ENCODE results near the gene FAM161B. TPM values are rescaled to one million over a fixed set of nuclear protein-coding genes. Genes with fewer than 3 reads are reported as not detected.
A peak's percentile ranks its signal among the peaks of the same experiment; 100 is the strongest.

The FAM161B gene
- total RNA-seq, 2 donors from 2014 or later: 2.3 to 3.2 TPM

DNA sequence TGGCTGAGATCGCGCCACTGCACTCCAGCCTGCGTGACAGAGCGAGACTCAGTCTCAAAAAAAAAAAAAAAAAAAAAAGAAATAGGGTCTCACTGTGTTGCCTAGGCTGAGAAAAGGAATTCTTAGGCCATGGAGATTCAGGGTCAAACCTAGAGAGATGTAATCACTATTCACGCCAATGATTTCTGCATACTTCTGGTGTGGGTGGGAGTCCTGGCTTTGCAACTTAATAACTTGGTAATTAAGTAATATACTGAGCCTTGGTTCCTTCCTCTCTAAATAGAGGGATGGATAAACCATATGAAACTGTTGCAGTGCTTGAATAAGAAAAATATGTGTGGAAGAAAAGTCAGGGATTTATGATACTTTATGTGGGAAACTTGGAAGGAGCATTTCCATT, 60.5 kb downstream of the FAM161B start:
- DNase-seq (ENCODE audit: low spot score): no peak

DNA sequence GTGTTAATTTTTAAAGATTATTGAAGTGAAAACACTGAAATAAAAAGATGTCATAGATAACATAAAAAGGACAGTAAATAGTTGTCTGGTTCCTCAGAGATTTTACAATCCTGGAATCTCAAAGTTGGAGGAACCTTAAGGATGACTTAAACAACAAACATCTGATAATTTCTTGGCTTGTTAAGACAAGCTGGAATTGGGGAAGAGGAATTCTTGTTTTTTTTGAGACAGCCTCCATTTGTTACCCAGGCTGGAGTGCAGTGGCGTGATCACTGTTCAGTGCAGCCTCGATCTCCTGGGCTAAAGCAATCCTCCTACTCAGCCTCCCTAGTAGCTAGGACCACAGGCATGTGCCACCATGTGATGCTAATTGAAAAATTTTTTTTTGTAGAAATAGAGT, 60.9 kb downstream of the FAM161B start:
- H3K4me3 ChIP-seq: no peak overlapping the region
- no peaks in the 10 kb centered on the region for H3K27me3 ChIP-seq
- H3K27ac ChIP-seq: no peak overlapping the region
- TF ChIP-seq, protein P1, sequence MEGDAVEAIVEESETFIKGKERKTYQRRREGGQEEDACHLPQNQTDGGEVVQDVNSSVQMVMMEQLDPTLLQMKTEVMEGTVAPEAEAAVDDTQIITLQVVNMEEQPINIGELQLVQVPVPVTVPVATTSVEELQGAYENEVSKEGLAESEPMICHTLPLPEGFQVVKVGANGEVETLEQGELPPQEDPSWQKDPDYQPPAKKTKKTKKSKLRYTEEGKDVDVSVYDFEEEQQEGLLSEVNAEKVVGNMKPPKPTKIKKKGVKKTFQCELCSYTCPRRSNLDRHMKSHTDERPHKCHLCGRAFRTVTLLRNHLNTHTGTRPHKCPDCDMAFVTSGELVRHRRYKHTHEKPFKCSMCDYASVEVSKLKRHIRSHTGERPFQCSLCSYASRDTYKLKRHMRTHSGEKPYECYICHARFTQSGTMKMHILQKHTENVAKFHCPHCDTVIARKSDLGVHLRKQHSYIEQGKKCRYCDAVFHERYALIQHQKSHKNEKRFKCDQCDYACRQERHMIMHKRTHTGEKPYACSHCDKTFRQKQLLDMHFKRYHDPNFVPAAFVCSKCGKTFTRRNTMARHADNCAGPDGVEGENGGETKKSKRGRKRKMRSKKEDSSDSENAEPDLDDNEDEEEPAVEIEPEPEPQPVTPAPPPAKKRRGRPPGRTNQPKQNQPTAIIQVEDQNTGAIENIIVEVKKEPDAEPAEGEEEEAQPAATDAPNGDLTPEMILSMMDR (IDR thresholded peaks at IDR 0.05): no peak
- peaks cover 12% of the 10 kb centered on the region for H3K36me3 ChIP-seq
- H3K4me1 ChIP-seq: peaks cover 0 to 26% of the 10 kb centered on the region in 2 donors
- H3K9me3 ChIP-seq: no peaks in the 10 kb centered on the region
- DNase-seq (ENCODE audit: low spot score): no peak

More for the DNA sequence above, 60.5 kb downstream of the FAM161B start:
- Histone ChIP-seq H3K9me3 (no peaks in the 10 kb centered on the region), H3K4me1 (peaks cover 0 to 26% of the 10 kb centered on the region in 2 donors), H3K36me3 (peaks cover 16% of the 10 kb centered on the region), H3K27me3 (no peaks in the 10 kb centered on the region), H3K4me3 (no peak overlapping the region), H3K27ac (no peak overlapping the region)
- TF ChIP-seq, protein P1 (IDR thresholded peaks at IDR 0.05): no peak

DNA sequence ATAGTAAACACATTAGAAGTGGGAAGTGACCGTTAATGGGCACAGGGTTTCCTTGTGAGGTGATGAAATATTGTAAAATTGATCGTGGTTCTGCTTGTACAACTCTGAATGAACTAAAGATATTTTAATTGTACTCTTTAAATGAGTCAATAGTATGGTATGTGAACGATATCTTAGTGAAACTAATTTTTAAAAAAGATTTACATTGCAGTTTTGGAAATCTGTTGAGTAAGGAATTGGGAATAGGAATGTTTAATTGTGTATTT, 61.5 kb downstream of the FAM161B start:
- peak overlapping the region in 1 of 2 donors; percentile 96 for H3K27ac ChIP-seq
- peaks cover 9% of the 10 kb centered on the region for H3K36me3 ChIP-seq
- H3K27me3 ChIP-seq: no peaks in the 10 kb centered on the region
- no peak for DNase-seq (ENCODE audit: low spot score)
- H3K4me3 ChIP-seq: no peak overlapping the region
- no peaks in the 10 kb centered on the region for H3K9me3 ChIP-seq
- peaks cover 0 to 26% of the 10 kb centered on the region in 2 donors for H3K4me1 ChIP-seq
- TF ChIP-seq, protein P1 (IDR thresholded peaks at IDR 0.05): no peak

DNA sequence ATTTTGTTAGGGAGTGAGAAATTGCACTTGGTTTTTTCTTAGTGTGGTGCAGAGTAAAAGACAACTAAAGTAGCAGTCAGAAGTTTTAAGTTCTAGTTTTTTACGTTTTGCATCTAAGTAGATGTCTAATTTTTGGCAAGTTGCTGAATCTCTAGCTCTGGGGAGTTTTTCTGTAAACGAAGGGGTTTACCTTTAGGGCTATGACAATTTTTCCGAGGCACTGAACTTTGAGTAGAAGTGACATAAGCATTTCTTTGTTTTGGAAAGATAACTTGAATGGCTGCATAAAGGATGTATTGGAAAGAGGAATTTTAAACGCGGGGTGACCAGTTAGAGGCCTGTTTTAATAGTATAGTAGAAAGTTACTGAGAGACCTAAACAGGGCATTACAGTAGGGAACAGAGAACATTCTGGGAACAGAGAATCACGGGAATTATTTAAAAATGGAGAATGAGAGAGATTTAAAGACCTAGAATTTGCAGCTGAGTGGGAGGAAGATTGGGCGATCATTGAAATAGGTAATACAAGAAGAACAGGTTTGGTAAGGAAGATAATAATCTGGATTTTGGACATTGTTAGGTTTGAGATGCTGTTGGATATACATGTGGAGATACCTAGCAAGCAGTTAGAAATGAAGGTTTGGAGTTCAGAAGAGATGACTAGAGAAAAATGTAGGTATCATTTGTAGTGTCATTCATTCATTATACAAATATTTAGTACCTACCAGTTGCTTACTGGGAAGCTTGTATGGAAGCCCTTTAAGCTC, 62.0 kb downstream of the FAM161B start:
- DNase-seq (ENCODE audit: low spot score): no peak
- peak overlapping the region; percentile 89 to 92 for H3K4me3 ChIP-seq
- peak overlapping the region; percentile 93 to 96 for H3K27ac ChIP-seq
- H3K4me1 ChIP-seq: peaks cover 0 to 26% of the 10 kb centered on the region in 2 donors
- H3K9me3 ChIP-seq: no peaks in the 10 kb centered on the region
- no peaks in the 10 kb centered on the region for H3K27me3 ChIP-seq
- H3K36me3 ChIP-seq: peaks cover 4% of the 10 kb centered on the region
- TF ChIP-seq, protein P1 (IDR thresholded peaks at IDR 0.05): no peak

DNA sequence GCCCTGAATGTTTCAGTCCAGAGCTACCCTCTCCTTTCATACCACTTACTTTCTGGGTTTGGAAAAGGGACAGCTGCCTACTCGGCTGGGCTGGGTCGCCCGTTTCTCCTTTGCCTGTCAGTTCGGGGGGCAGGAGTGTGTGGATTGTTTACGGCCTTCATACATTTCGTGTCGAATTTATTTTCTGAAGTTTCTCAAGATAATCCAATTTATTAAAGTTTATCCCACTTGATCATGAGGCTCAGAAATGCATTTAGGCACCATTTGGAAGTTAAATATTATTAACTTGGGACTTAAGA, 62.6 kb downstream of the FAM161B start:
- no peak for DNase-seq (ENCODE audit: low spot score)
- Histone ChIP-seq H3K27ac (peak overlapping the region; percentile 93 to 96), H3K4me3 (peak overlapping the region; percentile 89 to 92), H3K27me3 (no peaks in the 10 kb centered on the region), H3K9me3 (no peaks in the 10 kb centered on the region), H3K36me3 (peaks cover 3% of the 10 kb centered on the region), H3K4me1 (peaks cover 0 to 26% of the 10 kb centered on the region in 2 donors)
- TF ChIP-seq, protein P1 (IDR thresholded peaks at IDR 0.05): no peak

Measured in right atrium auricular region (tissue), 2 donors.